Stimulated activated naive CD4-positive, alpha-beta T cell treated with Interleukin-2 at 50 U/mL for 16 hours (primary cell): ENCODE results near the gene GREM2.

Experiments
- DNase-seq: peaks from one replicate; lab custom pipeline; 2025; lab: John Stamatoyannopoulos, UW

GREM2 gene

DNA sequence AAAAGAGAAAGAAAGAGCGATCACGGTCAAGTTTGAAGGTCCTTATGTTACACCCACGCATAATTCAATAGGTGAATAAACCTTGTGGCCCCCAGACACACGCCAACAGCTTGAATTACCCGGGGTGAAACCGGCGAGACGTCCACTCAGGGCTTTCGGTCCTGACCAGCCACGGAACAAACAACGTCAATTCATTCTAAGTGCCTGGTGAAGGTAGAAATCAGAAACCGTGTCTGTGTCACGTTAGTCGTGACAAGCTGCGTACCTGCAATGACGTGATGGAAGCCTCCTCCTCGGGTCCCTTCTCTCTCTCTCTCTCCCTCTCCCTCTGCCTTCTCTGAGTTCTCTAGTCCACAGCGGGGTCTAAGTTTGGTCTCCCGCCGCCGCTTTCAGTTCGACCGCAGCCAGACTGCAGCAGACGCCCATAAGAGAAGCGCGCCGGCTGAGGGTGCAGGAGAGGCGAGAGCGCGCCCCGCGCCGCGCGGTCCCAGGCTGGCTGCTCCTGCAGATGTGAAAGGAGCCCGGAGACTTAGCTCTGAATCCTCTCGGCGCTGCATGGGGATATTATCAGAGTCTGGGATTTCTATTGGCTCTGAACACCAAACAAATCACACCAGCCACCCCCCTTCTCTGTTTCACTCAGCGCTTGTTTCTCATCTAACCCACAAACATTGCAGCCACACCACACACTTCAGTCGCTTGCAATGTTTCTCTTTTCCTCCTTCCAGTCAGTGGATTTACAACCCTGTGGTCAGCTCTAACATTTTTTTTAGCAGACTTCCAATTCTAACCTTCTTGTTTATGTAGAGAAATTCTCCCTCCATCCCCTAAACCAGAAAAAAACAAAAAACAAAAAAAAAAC is at the start of gene GREM2:
Gene GREM2 (minus strand): TSS at position 537 of the 862 bp plus-strand sequence. CDS start 118,680 bp downstream, outside the sequence.
- peak; percentile 26 for DNase-seq

DNA sequence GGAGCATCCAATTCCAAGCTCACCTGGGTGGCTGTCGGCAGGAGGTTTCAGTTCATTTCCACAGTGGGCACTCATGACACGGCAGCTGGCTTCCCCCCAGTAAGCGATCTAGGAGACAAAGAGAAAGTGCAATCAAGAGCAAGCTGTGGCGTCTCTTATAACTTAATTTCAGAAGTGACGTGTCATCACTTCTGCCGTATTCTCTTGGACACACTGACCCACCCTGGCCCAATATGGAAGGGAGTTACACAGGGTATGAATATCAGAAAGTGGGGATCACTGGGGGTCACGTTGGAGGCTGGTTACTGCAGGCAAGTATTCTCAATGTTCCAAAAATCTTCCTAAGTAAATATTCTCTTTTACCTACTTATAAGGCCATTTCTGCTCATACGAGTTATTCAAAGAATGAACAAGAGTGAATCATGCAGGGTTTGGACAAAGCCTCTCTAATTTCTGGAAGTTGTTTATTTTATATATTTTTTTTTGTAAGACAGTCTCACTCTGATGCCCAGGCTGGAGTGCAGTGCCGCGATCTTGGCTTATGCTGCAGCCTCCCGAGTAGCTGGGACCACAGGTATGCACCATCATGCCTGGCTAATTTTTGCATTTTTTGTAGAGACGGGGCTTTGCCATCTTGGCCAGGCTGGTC is 46.5 kb upstream of the GREM2 start:
- DNase-seq = no peak

DNA sequence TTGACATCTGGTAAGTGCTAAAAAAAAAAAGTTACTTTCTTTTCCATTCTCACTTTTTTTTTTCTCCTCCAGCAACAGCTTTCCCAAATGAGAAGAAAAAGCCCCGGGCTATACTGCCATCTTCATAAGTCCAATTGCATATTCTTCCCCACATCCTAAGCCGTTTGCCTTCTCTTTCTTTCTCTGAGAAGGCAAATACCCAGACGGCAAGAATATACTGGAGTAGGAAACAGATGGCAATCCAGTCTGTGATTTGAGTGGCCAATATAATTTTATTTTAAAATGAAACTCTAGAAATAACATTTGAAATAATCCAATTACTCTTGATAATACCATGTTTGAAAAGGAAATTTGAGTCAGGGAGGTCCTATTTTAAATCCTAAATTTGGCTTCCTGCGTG is 44.6 kb upstream of the GREM2 start:
- DNase-seq = no peak

DNA sequence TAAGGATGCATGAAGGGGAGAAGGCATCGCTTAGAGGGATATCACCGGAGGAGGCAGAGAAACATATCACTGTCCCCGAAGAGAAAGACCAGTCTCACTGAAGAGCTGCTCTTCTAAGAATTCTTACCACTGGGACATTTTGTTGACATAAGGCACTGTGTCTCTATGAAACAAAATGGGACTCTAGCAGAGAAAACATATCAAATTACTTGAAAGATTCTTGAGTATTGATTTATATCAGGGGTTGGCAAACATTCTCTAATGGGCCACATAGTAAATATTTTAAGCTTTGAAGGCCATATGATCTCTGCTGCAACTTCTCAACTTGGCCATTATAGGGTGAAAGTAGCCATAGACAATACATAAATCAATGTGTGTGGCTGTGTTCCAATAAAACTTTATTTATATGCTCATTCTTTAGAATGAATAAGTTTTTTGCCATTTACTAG is 41.0 kb upstream of the GREM2 start:
- DNase-seq = no peak

DNA sequence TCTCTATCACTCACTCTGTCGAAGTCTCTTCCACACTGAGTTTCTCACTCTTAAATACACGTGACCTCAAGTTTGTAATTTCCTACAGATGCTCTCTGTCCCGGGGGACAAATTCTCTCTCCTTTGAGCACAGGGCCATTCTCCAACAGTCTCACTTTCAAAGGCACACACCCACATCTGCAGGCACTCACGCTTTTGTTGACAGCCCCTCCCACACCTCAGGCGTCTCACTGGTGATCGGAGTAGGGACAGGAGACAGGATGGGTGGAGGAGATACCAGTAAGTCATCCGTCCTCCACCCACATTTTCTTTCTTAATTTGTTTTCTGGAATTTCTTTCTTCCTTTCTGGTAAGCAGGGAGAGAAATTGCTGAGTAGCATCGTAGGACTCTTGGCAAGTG is 40.6 kb upstream of the GREM2 start:
- no peak for DNase-seq

DNA sequence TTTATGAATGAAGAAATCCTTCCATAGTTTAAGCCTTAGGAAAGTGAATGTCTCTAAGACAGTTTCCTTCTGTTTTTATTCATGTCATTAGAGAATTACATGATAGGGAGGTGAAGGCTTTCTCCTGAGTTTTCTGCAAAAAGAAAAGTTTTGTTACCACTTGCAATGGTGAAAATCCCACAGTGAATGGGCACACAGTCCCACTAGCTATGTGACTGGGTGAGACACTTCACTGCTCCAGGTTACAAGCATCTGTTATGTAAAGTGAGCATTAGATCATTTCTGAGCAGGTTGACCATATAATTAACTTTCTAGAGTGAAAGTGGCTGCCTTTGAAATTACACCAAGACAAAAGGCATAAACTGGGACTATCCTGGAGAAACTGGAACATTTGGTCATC is 38.9 kb upstream of the GREM2 start:
- no peak for DNase-seq

DNA sequence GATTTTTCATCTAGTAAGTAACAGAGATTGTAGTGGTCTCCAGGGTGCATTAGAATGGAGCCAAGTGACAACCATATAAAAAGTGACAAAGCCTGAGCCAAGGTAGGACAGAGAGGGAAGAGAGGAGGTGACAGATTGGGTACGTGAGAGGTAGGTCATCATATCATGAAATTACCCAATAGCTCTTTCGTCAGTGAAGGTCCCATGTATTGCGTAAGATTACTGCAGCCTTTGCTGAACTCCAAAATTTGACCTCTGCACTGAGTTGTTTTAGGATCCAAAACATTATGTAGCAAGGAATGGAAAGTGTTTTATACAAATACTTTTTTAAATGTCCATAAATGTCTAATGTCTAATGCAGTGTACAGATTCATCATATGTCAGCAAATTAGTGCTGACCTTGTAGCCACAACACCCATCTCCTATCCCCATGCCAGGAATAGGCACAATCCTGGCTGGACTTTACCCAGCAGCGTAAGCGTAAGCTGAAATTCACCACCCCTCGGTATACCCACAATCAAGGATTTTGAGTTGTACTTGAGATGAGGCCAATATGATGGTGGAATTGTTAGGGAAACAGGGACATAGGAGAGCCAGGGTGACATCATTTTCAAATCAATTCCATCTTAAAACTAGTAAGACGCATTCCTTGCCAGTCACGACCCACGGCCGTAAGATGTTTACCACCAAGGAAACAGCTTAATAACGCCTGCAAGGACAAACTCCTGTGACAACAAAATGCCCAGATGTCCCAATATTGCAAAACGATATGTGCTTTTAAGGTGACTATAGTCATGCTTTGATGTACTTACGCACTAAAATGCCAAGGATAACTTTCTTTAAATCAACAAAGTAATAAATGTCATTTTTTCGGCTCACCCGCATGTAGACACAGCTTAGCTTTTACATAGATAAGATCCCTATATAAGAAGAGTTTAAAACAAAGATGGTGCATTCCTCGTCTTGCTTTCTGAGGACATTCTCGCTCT is 38.1 kb upstream of the GREM2 start:
- no peak for DNase-seq

DNA sequence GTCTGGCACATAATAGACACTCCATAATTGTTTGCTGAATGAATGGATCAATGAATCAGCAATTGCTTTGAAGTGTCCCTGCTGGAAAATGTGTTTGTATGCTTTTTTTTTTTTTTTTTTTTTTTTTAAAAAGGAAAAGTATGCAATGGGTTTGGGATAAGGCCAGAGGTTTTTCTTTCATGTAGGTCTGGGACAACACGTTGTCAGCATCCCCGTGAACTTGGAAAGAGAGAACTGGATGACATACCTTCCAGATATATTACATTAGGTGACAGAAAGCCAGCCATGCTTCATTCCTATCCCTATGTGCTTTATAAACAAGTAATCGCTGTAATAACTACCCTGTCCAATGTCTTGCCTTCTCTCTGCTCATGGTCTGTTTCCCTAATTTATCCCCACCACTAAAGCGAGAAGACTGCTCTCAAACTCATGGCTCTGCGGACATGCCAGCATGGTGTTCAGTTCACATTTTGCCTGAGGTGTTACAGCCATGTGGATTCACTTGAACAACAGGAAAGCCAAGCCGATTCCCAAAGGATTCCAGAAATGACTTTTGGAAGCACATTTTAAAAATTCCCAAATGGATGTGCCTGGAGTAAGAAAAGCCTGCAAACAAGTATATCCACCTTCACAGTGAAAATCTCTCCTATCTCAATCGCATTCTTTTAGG is 34.8 kb upstream of the GREM2 start:
- DNase-seq = no peak

DNA sequence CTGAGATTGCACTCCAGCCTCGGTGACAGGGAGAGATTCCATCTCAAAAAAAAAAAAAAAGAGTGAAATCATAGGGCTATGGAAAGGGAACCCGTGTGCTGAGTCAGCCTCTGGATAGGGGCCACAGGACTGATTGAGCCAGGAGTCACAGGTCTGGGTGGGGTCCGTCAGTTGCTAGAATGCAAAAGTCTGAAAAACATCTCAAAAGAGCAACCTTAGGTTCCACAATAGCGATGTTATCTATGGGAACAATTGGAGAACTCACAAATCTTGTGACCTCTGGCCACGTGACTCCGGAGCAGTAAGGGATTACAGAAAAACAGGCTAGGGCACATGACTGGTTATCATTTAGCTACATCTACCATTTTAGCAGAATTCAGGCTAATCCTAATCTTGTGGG is 32.8 kb upstream of the GREM2 start:
- no peak for DNase-seq

DNA sequence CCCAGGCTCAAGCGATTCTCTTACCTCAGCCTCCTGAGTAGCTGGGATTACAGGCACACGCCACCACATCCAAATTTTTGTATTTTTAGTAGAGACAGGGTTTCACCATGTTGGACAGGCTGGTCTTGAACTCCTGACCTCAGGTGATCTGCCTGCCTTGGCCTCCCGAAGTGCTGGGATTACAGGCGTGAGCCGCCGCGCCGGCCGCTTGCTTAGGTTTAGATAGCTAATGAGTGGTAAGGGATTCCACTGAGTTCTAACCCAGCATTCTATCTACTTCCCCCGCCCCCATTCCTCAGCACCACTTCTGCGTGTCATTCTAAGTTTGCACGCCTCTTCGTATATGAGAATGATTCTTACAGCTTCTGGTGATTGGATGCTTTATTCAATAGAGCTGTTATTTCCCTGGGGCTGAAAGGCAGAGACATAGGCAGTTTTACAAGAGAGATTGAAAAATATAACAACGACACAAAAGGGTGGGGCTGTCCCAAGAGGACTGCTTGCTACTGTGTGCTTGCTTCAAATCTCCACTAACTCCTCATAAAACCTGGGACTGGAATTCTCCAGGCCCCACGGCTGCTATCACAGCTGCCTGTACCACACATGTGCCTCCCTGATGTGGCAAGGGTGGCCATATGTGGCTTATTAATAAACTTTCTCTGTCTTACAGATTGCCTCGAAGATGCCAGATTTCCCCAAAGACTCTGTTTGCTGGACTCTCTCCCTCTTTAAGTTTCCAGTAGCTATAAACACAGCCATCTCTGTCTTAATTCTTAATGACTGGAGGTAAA is 23.7 kb upstream of the GREM2 start:
- DNase-seq = no peak

DNA sequence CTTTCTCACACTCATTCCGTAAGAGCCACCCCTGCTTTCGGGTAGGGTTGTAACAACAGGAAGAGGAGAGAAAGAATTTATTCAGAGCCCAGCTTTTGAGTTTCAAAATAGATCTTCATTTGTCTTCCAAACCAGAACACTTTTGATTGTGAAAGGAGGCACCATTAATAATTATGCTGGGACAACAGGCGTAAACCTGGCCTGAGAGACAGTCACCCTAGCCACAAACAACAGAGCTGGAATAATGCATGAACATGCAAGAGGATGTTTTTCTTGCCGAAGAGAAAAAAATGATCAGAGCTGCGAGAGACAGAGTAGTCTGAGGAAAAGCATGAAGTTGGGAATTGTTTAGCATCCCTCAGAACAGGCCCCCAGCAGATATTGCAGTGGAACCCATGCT is 18.5 kb upstream of the GREM2 start:
- no peak for DNase-seq

DNA sequence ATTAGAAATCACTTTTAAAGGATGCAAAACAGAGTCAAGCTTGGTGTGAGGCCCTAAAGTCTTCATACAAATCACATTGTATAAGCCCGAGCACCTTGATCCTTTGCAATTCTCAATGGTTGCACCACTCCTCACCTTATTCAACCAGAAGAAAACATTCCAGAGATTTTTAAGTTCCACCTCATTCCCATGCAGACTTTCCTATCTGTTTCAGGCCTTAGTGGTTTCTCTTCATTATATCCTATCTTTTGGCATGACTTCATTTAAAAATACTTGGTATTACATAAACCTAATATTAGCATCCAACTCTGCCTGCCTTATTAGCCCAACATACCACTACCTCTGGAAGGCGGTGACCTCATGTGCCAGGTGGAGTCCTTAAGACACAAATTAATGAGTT is 9.3 kb upstream of the GREM2 start:
- no peak for DNase-seq

DNA sequence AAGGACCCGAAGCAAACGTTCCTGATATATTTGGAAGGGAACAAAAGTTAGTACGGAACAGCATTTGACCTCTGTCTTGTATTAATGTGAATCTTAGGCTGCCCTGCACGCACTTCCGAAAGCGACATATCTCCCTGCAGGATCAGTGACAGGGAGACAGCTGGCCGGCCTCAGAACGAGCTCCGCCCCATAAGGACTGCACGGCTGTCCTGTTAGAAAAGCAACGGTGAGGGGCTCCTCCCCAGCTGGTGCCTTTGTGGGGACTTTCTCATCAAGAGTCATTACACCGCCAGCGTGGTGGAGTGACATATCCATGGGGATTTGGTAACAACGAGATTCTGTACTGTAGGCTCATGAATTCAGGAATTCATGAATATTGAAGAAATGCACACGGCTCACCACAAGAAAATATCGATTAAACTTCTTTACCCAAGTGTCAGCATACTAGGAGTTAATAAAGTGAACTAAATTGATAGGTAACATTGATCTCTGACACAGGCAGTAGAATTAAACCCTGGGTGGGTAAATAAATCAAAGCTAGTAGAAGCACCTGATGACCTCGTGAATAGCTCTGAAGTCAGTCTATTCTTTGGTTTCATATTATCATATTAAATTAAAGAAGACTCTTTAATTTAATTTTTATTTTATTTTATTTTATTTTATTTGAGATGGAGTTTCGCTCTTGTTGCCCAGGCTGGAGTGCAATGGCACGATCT is 8.1 kb upstream of the GREM2 start:
- DNase-seq = no peak

DNA sequence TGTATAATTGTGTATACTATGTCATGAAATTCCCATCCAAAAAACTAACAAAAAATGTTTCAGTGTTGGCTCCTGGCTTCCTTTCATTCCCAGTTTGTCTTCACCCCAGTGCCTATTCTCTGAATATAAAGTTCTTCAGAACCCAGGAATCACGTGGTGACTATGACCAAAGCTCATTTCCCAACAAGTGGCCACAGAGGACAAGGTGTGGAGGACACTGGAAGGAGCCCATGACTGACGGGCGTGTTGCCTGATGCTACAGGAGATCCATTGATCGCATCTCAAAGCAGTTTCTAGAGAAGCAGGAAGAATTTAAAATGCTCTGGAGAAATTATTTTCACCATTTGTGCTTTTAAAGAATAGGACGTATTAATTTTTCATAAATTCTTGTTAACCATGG is 7.4 kb upstream of the GREM2 start:
- no peak for DNase-seq

DNA sequence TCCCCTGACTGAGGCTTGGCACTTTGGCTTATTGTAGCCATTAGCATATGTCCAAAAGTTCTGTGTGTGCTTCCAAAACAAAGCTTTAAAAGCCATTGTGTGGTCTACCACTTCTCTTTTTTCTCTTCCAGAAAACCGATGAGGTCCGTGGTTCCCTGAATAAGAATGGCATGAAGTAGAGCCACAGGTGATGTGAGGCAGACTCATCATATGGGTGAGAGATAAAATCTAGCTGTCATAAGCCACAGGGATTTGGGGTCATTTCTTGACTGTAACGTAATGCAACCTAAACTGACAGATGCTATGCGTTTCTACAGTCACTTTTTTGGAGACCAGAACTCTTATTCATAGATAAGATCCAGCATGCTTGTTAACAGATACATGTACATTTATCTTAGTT is 7.0 kb upstream of the GREM2 start:
- DNase-seq = no peak

DNA sequence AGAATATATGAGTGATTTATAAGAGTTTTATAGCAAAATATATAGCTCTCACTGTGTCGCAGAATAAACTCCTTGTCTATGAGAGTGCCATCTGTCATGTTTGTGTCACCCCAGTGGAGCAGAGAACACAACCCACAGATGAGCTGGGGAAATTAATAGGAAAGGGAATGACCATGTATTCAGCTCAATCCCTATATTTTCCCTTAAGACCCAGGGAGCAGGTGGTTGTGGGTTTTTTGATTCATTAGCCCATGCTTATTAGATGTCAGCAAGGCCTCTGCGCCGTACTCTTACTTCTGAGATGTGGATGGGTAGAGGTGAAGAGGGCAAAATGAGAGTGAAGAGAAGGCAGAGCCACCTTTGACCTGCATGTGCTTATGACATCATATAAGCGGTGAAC is 4.1 kb upstream of the GREM2 start:
- DNase-seq = no peak

DNA sequence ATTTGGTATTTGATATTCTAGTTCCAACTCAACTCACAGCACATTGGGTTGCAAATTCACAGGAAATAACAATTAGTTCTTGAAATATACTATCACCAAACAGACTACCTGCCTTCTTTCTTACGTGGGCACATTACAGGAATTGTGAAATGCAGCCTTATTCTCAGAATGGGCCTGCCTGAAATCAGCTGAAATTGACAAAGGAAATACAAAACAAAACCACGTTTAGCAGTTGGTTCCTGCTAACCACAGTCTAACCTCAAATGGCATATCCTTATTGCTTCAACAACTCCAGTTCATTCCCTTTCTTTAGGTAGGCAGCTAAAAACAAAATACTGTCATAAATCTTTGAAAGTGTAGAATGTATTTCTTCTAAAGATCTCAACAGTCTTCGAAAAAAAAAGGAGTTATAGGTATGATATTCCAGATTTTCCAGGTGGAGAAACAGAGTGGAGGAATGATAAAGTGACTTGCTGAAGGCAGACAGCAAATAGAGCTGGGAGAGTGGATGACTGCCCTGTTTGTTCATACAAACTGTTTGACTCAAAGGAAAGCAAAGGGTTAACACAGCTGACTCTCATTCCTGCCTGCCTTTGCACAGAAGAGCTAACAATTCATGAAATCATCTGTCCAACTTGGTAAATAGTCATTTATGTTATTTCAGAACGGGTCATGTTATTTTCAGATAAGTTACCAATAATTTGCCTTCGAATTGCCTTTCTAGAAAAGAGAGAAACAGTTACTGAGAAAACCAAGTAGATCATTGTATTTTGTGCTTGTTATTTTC is 1.6 kb upstream of the GREM2 start:
- DNase-seq = no peak

DNA sequence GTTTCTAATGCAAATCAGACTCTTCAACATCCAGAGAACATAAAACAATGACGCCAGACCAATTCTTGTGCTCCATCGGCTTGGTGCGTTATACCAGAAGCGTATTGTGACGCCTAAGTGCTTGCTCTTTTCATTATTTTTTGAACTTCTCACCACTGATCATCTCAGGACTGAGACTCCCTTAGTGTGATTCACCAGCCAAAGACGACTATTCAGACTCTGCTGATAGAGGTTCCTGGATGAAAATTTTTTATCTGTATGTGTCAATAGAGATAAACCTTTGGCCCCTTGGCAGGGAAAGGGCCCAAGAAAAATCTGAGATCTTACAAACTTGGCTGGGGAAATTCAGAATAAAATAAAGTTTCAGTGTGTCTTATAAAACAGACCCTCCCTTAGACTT is 856 bp upstream of the GREM2 start:
- DNase-seq = no peak

DNA sequence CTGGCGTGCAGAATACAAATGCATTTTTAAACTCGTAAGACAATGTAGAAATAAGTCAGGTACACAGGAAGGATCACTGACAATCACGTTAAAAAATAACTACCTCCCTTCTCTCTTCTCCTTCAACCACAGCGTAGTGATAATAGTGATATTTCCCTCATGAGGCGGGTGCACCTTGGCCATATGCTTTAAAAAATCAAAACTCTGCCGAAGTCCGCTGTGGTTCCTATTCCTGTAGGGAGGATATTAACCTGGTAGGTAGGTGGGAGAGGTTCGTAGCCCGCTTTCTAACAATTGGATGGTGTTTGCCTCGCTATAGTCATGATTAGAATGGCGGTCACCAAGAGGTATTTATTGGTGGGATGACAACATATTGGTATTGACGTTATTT is 732 bp downstream of the GREM2 start:
- DNase-seq = no peak

DNA sequence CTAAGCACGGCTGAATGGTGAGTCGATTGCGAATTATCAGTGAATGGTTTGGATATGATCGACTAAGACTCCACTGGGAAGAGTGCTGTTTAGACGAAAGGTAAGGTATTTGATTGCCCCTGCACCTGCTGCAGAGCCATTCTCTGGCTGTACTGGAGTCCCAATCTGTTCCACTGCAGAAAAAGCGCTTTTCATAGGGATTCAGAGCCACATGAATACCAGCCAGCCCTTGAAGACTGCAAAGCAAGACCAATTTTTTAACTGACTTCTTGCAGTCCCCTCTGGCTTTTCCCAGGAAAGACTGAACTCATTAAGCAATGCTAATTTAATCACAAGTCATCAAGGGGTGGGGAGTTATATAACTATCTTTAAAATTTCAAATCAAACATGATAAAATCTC is 1.3 kb downstream of the GREM2 start:
- no peak for DNase-seq
